IMR-90 (cell line): ENCODE measurements around the gene CD276.
"Not testable (repeated sequence)": the region's sequence is repeated elsewhere in the genome, so short reads cannot be mapped to it uniquely, and the experiment has no call there.

Experiments used
- CEBPB ChIP-seq: IDR thresholded peaks from 2 replicates; pipeline ENCODE4 v1.6.1; 2012; ENCODE audit warnings: low read depth, low read length, improper control_type of control experiment
- CHD1 ChIP-seq: IDR thresholded peaks from 2 replicates; pipeline ENCODE4 v1.6.1; 2012; ENCODE audit warnings: low read depth, low read length, improper control_type of control experiment
- FOS ChIP-seq: fragments of 150-350 bp; IDR thresholded peaks from 2 replicates; pipeline ENCODE4 v1.6.1; 2016; ENCODE audit warnings: low read depth, low read length
- MAZ ChIP-seq: IDR thresholded peaks from 2 replicates; pipeline ENCODE4 v1.6.1; 2012; ENCODE audit warnings: low read depth, mild to moderate bottlenecking, low read length, improper control_type of control experiment, moderate library complexity, borderline replicate concordance
- MXI1 ChIP-seq: IDR thresholded peaks from 2 replicates; pipeline ENCODE4 v1.6.1; 2012; ENCODE audit warnings: low read depth, mild to moderate bottlenecking, low read length, moderate library complexity, borderline replicate concordance
- RCOR1 ChIP-seq: IDR thresholded peaks from 2 replicates; pipeline ENCODE4 v1.6.1; 2012; ENCODE audit warnings: mild to moderate bottlenecking, low read length, improper control_type of control experiment; ENCODE audit not compliant: insufficient replicate concordance
- SMC3 ChIP-seq: fragments of 150-350 bp; IDR thresholded peaks from 2 replicates; pipeline ENCODE4 v1.6.1; 2016; ENCODE audit warnings: low read depth, mild to moderate bottlenecking, antibody characterized with exemption, low read length, moderate library complexity
- TF ChIP-seq, protein P1 (sequence below): conservative IDR thresholded peaks from 2 replicates; pipeline ENCODE4 v1.5.1; 2012; ENCODE audit warnings: mild to moderate bottlenecking, low read depth, low read length, improper control_type of control experiment
- TF ChIP-seq, protein P2 (sequence below): fragments of 150-350 bp; IDR thresholded peaks from 2 replicates; pipeline ENCODE4 v1.6.1; 2017; ENCODE audit warnings: mild to moderate bottlenecking, antibody characterized with exemption, low read length, low read depth

DNA sequence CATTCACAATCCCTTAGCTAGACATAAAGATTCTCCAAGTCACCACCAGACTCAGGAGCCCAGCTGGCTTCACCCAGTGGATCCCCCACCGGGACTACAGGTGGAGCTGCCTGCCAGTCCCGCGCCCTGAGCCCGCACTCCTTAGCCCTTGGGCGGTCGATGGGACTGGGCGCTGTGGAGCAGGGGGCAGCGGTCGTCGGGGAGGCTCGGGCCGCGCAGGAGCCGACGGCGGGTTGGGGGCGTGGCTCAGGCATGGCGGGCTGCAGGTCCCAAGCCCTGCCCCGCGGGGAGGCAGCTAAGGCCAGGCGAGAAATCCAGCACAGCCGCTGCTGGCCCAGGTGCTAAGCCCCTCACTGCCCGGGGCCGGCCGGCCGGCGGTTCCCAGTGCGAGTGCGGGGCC, 47.9 kb downstream of the CD276 start:
- TF ChIP-seq, protein P1, sequence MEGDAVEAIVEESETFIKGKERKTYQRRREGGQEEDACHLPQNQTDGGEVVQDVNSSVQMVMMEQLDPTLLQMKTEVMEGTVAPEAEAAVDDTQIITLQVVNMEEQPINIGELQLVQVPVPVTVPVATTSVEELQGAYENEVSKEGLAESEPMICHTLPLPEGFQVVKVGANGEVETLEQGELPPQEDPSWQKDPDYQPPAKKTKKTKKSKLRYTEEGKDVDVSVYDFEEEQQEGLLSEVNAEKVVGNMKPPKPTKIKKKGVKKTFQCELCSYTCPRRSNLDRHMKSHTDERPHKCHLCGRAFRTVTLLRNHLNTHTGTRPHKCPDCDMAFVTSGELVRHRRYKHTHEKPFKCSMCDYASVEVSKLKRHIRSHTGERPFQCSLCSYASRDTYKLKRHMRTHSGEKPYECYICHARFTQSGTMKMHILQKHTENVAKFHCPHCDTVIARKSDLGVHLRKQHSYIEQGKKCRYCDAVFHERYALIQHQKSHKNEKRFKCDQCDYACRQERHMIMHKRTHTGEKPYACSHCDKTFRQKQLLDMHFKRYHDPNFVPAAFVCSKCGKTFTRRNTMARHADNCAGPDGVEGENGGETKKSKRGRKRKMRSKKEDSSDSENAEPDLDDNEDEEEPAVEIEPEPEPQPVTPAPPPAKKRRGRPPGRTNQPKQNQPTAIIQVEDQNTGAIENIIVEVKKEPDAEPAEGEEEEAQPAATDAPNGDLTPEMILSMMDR: not testable (repeated sequence)
- TF ChIP-seq SMC3, RCOR1, CHD1, CEBPB, MXI1, MAZ, FOS: not testable (repeated sequence)
- TF ChIP-seq, protein P2, sequence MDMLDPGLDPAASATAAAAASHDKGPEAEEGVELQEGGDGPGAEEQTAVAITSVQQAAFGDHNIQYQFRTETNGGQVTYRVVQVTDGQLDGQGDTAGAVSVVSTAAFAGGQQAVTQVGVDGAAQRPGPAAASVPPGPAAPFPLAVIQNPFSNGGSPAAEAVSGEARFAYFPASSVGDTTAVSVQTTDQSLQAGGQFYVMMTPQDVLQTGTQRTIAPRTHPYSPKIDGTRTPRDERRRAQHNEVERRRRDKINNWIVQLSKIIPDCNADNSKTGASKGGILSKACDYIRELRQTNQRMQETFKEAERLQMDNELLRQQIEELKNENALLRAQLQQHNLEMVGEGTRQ: not testable (repeated sequence)
